WTC11 (cell line): ENCODE measurements around the gene METRNL.

Experiments
- CREB1 ChIP-seq: sonication (generic); formaldehyde crosslinking; IDR thresholded peaks from 2 replicates; pipeline ENCODE4 v1.8.0; 2023; ENCODE audit warnings: mild to moderate bottlenecking, missing genetic modification reagents
- TF ChIP-seq, protein P1 (sequence below): fragments of 200-600 bp; IDR thresholded peaks from 2 replicates; pipeline ENCODE4 v1.8.0; 2022; ENCODE audit warnings: antibody characterized with exemption

GRCh38 chr17:83136931-83137330, 57.5 kb downstream of the METRNL start:
- TF ChIP-seq, protein P1, sequence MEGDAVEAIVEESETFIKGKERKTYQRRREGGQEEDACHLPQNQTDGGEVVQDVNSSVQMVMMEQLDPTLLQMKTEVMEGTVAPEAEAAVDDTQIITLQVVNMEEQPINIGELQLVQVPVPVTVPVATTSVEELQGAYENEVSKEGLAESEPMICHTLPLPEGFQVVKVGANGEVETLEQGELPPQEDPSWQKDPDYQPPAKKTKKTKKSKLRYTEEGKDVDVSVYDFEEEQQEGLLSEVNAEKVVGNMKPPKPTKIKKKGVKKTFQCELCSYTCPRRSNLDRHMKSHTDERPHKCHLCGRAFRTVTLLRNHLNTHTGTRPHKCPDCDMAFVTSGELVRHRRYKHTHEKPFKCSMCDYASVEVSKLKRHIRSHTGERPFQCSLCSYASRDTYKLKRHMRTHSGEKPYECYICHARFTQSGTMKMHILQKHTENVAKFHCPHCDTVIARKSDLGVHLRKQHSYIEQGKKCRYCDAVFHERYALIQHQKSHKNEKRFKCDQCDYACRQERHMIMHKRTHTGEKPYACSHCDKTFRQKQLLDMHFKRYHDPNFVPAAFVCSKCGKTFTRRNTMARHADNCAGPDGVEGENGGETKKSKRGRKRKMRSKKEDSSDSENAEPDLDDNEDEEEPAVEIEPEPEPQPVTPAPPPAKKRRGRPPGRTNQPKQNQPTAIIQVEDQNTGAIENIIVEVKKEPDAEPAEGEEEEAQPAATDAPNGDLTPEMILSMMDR = no peak
- no peak for TF ChIP-seq CREB1 (CRISPR knock-in tag)
